Heart left ventricle (tissue), 13 donors: Measurements from ENCODE around the gene SLC22A14.

Source experiments
- CTCF ChIP-seq, 12 donors: fragments of 200-600 bp; sonication (generic) in 4 of 12; IDR thresholded peaks; one replicate each; pipeline versions ENCODE4 v1.5.0 to v1.8.0; 2018 to 2022; ENCODE audit warnings: antibody characterized with exemption in 12 of 12, mild to moderate bottlenecking in 5 of 12
- POLR2A ChIP-seq, 2 donors: fragments of 450-650 bp; IDR thresholded peaks; one replicate each; pipeline ENCODE4 v1.6.1; 2017; ENCODE audit warnings: antibody characterized with exemption in 2 of 2, mild to moderate bottlenecking in 2 of 2, moderate library complexity in 2 of 2
- donor health status: ischemic (EF 13 %, LVEDD 7.1; RV severe dilation, severe dysfunction).
- donor health status: DM: no; HTN: yes; CAD: no.
- donor health status: DM: no; HTN: no; CAD: no.
- donor health status: ischemic (EF 25% LVEDD 6.9; RV normal size, moderate dysfunction).
- donor health status: ischemic (EF 25% LVEDD 5.7; RV mildly dilated, moderate dysfunction).
- donor health status: ischemic (EF 35%, LVEDD 5.7; RV mildly dilated, moderate dysfunction).
- donor health status: nonischemic (EF 11% LVEDD 7.7; RV severe dilation, severe dysfunction).
- donor health status: DM: yes; HTN: yes; CAD: no.
- donor health status: PGD.
- donor health status: ischemic (EF 29% LVEDD 5.4; RV normal size, mild dysfunction).
- donor health status: nonischemic (EF 23%, LVEDD 6.1; RV moderate dilation, normal function).

GRCh38 chr3:38281895-38282686 lies at the start of gene SLC22A14:
- no peak for TF ChIP-seq CTCF (IDR thresholded peaks at IDR 0.05)
- TF ChIP-seq POLR2A (IDR thresholded peaks at IDR 0.05): no peak
